K562 (cell line): ENCODE measurements around the gene A4GALT. TPM values are rescaled to one million over a fixed set of nuclear protein-coding genes. Genes with fewer than 3 reads are reported as not detected.

Experiments
- ATAC-seq: fragments of 200-7000 bp; cut with Tn5 transposase; 3 replicates; pipeline ENCODE4 v1.9.1; 2020; ENCODE audit warnings: moderate library complexity
- BruUV-seq: library from RNA; stranded (reverse); fragments of 400-500 nt; replicated peaks from 2 replicates; lab custom pipeline; 2021; lab: Mats Ljungman, UMichigan
- CTCF ChIA-PET: fragments of 300-600 bp; formaldehyde crosslinking; extraction: SDS; loops from one replicate; lab custom pipeline; 2021; ENCODE audit warnings: low intra/inter-chr PET ratio; lab: Yijun Ruan, JAX
- POLR2A ChIA-PET: fragments of 300-600, 350-650 bp; sonication (Branson Sonifier 250); formaldehyde crosslinking; extraction: SDS; loops from one replicate; lab custom pipeline; 2021; ENCODE audit warnings: antibody characterized with exemption, inconsistent platforms; lab: Yijun Ruan, JAX
- DNase-seq, 4 experiments: peaks; one replicate each; pipeline versions ENCODE4 v3.0.0 to v3.0.0-alpha.2; 2011 to 2018; ENCODE audit warnings: low spot score in 3 of 4, mixed read lengths in 3 of 4; ENCODE audit errors: extremely low read depth in 1 of 4
- FAIRE-seq: peaks from 2 replicates; lab custom pipeline; 2011; peaks lifted over from hg19 to GRCh38; lab: Jason Lieb, UNC
- H2AFZ ChIP-seq: 2 replicates; pipeline ENCODE4 v1.6.0; 2011; ENCODE audit warnings: low read depth, low read length, control low read depth, inconsistent platforms
- H3K27ac ChIP-seq: fragments of 200-600 bp; 3 replicates; pipeline ENCODE4 v1.8.0; 2011; ENCODE audit warnings: low read depth, mild to moderate bottlenecking, control low read depth, inconsistent platforms, low read length, moderate library complexity, mixed read lengths; ENCODE audit errors: extremely low read depth
- H3K27me3 ChIP-seq, 2 experiments: fragments of 300-600 bp in 1 of 2; 2 replicates in 1 of 2; 3 replicates in 1 of 2; pipeline versions ENCODE4 v1.6.0 to v1.8.0; 2011; ENCODE audit warnings: inconsistent platforms in 2 of 2, low read length in 2 of 2, mild to moderate bottlenecking in 1 of 2, mixed read lengths in 1 of 2, moderate library complexity in 1 of 2; ENCODE audit not compliant: control insufficient read depth in 2 of 2, insufficient read depth in 2 of 2
- H3K36me3 ChIP-seq: fragments of 300-600 bp; 3 replicates; pipeline ENCODE4 v1.8.0; 2011; ENCODE audit warnings: mild to moderate bottlenecking, low read length, inconsistent platforms; ENCODE audit not compliant: control insufficient read depth, insufficient read depth
- H3K4me1 ChIP-seq, 2 experiments: fragments of 200-600 bp in 1 of 2; replicated peaks in 1 of 2; 2 replicates in 1 of 2; 3 replicates in 1 of 2; pipeline versions ENCODE4 v1.5.1 to v1.8.0; 2011; ENCODE audit warnings: inconsistent platforms in 2 of 2, low read length in 2 of 2, mild to moderate bottlenecking in 1 of 2, mixed read lengths in 1 of 2, moderate library complexity in 1 of 2; ENCODE audit not compliant: control insufficient read depth in 2 of 2, insufficient read depth in 2 of 2
- H3K4me2 ChIP-seq: 2 replicates; pipeline ENCODE4 v1.6.1; 2011; ENCODE audit warnings: low read length, control low read depth, inconsistent platforms, mixed read lengths; ENCODE audit not compliant: insufficient read depth
- H3K4me3 ChIP-seq: fragments of 200-600 bp; sonication (generic), shearing (Covaris generic); 2 replicates; pipeline ENCODE4 v1.5.1; 2016; ENCODE audit warnings: control low read depth, inconsistent platforms
- H3K79me2 ChIP-seq: fragments of 200-600 bp; 3 replicates; pipeline ENCODE4 v1.8.0; 2011; ENCODE audit warnings: low read length, inconsistent platforms; ENCODE audit not compliant: control insufficient read depth, insufficient read depth
- H3K9ac ChIP-seq, 2 experiments: 2 replicates each; pipeline versions ENCODE4 v1.6.0 to v1.6.1; 2011; ENCODE audit warnings: low read depth in 2 of 2, low read length in 2 of 2, control low read depth in 1 of 2, inconsistent platforms in 1 of 2, mild to moderate bottlenecking in 1 of 2, mixed read lengths in 1 of 2; ENCODE audit not compliant: insufficient read depth in 1 of 2
- H3K9me1 ChIP-seq: one replicate; pipeline ENCODE4 v1.6.0; 2011; ENCODE audit warnings: inconsistent platforms, mild to moderate bottlenecking, low read length, moderate library complexity; ENCODE audit not compliant: control insufficient read depth, insufficient read depth
- H3K9me3 ChIP-seq: replicated peaks from 2 replicates; pipeline ENCODE4 v1.5.1; 2011; ENCODE audit warnings: low read depth, low read length, inconsistent platforms; ENCODE audit not compliant: control insufficient read depth, insufficient read depth
- H4K20me1 ChIP-seq: replicated peaks from 2 replicates; pipeline ENCODE4 v1.6.1; 2011; ENCODE audit warnings: low read length, inconsistent platforms, mixed read lengths; ENCODE audit not compliant: control insufficient read depth, insufficient read depth
- BHLHE40 ChIP-seq: IDR thresholded peaks from 2 replicates; pipeline ENCODE4 v1.6.1; 2011; ENCODE audit warnings: low read length, improper control_type of control experiment
- MCM3 ChIP-seq: fragments of 450-650 bp; IDR thresholded peaks from 2 replicates; pipeline ENCODE4 v1.6.1; 2016
- MEIS2 ChIP-seq: fragments of 450-650 bp; IDR thresholded peaks from 2 replicates; pipeline ENCODE4 v1.6.1; 2014; ENCODE audit warnings: mild to moderate bottlenecking; ENCODE audit not compliant: partially characterized antibody
- NCOA6 ChIP-seq: fragments of 450-650 bp; IDR thresholded peaks from 2 replicates; pipeline ENCODE4 v1.6.1; 2017; ENCODE audit warnings: mild to moderate bottlenecking
- NFIC ChIP-seq: fragments of 450-650 bp; IDR thresholded peaks from 2 replicates; pipeline ENCODE4 v1.6.1; 2017; ENCODE audit warnings: mild to moderate bottlenecking, inconsistent platforms
- NR2C1 ChIP-seq, 2 experiments: fragments of 450-650 bp; IDR thresholded peaks; 2 replicates each; pipeline ENCODE4 v1.6.1; 2017; ENCODE audit warnings: mild to moderate bottlenecking in 2 of 2, antibody characterized with exemption in 1 of 2, inconsistent platforms in 1 of 2, missing compliant biosample characterization in 1 of 2, missing genetic modification characterization in 1 of 2
- RBM22 ChIP-seq: fragments of 200-400 bp; formaldehyde crosslinking; IDR thresholded peaks from 2 replicates; pipeline ENCODE4 v1.6.1; 2018; ENCODE audit warnings: low read length, low read depth; ENCODE audit not compliant: poor library complexity, severe bottlenecking
- RCOR1 ChIP-seq, 2 experiments: IDR thresholded peaks; 2 replicates each; pipeline ENCODE4 v1.6.1; 2012; ENCODE audit warnings: low read depth in 2 of 2, low read length in 2 of 2, borderline replicate concordance in 1 of 2, improper control_type of control experiment in 1 of 2
- SAFB ChIP-seq: fragments of 200-400 bp; formaldehyde crosslinking; IDR thresholded peaks from 2 replicates; pipeline ENCODE4 v1.6.1; 2017; ENCODE audit warnings: low read depth, low read length, borderline replicate concordance
- SIN3B ChIP-seq: fragments of 450-650 bp; IDR thresholded peaks from 2 replicates; pipeline ENCODE4 v1.6.1; 2017; ENCODE audit warnings: low read depth, mild to moderate bottlenecking, moderate library complexity
- SOX6 ChIP-seq: fragments of 450-650 bp; IDR thresholded peaks from 2 replicates; pipeline ENCODE4 v1.6.1; 2014; ENCODE audit warnings: mild to moderate bottlenecking
- SPI1 ChIP-seq: IDR thresholded peaks from 2 replicates; pipeline ENCODE4 v1.6.1; 2011; ENCODE audit warnings: low read depth, low read length, control low read depth, borderline replicate concordance
- TCF3 ChIP-seq: sonication (generic); formaldehyde crosslinking; IDR thresholded peaks from 2 replicates; pipeline ENCODE4 v1.4.0; 2020; ENCODE audit warnings: mild to moderate bottlenecking, missing genetic modification reagents
- THRAP3 ChIP-seq: fragments of 450-650 bp; IDR thresholded peaks from 2 replicates; pipeline ENCODE4 v1.6.1; 2016; ENCODE audit warnings: mild to moderate bottlenecking, inconsistent platforms, borderline replicate concordance
- ZNF263 ChIP-seq: sonication (generic); formaldehyde crosslinking; IDR thresholded peaks from 2 replicates; pipeline ENCODE4 v1.8.0; 2022; ENCODE audit warnings: mild to moderate bottlenecking, missing genetic modification reagents, borderline replicate concordance
- WGBS: fragments of 100-300 bp; shearing (Covaris generic); methylation state at CpG from one replicate; pipeline ENCODE4 v1.1.6; 2016; ENCODE audit warnings: low coverage, mixed read lengths; ENCODE audit not compliant: insufficient coverage; ENCODE audit errors: missing lambda C conversion rate; 5-methylcytosine and 5-hydroxymethylcytosine counted together
- in situ Hi-C: fragments of 300-500 bp; cut with MboI; formaldehyde crosslinking; loops from 4 replicates; pipeline ENCODE4 v1.15.0; 2018; ENCODE audit warnings: inconsistent platforms, mixed read lengths
- intact Hi-C: fragments of 100-400 bp; cut with micrococcal nuclease; formaldehyde crosslinking; loops from 2 replicates; pipeline ENCODE4 v1.14.2; 2022
- polyA plus RNA-seq, 8 experiments: library from polyadenylated mRNA; depleted of rRNA in 4 of 8; stranded (reverse) in 5 of 8; unstranded in 3 of 8; fragments of >200 nt; fragmentation: Nextera tagmentation in 2 of 8; fragmentation: Illumina TruSeq in 1 of 8; extraction: Ambion mirVana in 2 of 8; extraction: Trizol in 1 of 8; gene quantifications; 2 replicates each; pipeline versions ENCODE4 v1.2.1 to v1.2.3, GENCODE V29; 2011 to 2014; ENCODE audit warnings: inconsistent platforms in 1 of 8, missing spikeins in 1 of 8
- total RNA-seq, 7 experiments: library from RNA; depleted of rRNA in 6 of 7; stranded (reverse); fragments of >200 nt in 6 of 7; fragmentation: Illumina TruSeq in 2 of 7; extraction: Trizol in 2 of 7; gene quantifications; 2 replicates each; pipeline versions ENCODE4 v1.2.1 to v1.2.3, GENCODE V29; 2011 to 2021; ENCODE audit warnings: low replicate concordance in 1 of 7
- TF ChIP-seq, protein P1 (sequence below): fragments of 450-650 bp; IDR thresholded peaks from 2 replicates; pipeline ENCODE4 v1.6.1; 2016

A4GALT gene
- total and polyA plus RNA-seq, 9 of the 15 experiments (the other 6 are each of a cell fraction or from before 2014, with no cell fraction given): 0.07 to 0.11 TPM; not detected in 7

DNA sequence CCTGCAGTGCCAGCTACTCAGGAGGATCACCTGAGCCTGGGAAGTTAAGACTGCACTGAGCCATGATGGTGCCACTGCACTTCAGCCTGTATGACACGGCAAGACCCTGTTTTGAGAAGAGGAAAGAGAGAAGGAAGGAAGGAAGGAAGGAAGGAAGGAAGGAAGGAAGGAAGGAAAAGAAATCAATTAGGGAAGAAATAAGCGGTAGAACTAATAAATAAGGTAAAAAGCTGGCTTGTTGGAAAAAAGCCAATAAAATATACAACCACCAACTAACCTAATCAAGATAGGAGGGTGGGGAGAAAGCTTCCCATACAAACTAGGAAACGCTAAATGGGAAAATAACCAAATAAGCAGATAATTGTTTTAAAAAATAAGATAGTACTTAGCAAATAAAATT is 12.3 kb downstream of the A4GALT start:
- no peaks in the 10 kb centered on the region for H3K36me3 ChIP-seq
- H3K27ac ChIP-seq: no peak overlapping the region
- ChIA-PET POLR2A (no interaction called here), CTCF (no interaction called here)
- no TSS peak for BruUV-seq
- peak; percentile 43; the same call in 1 of the 2 replicates for TF ChIP-seq NFIC
- TF ChIP-seq RCOR1 (IDR thresholded peaks at IDR 0.05; ENCODE audit: borderline replicate concordance in 1 of 2, low read depth in 2 of 2, low read length in 2 of 2): no peak
- no peaks in the 10 kb centered on the region for H3K9me3 ChIP-seq
- in situ Hi-C loops (no loop called here), intact Hi-C loops (no loop called here)
- H3K4me2 ChIP-seq: no peak overlapping the region
- ATAC-seq: no peak
- no peaks in the 10 kb centered on the region for H3K9me1 ChIP-seq
- FAIRE-seq: no peak
- H4K20me1 ChIP-seq: no peaks in the 10 kb centered on the region
- H3K4me3 ChIP-seq: no peak overlapping the region
- H3K9ac ChIP-seq: no peak overlapping the region
- H3K4me1 ChIP-seq: no peaks in the 10 kb centered on the region; a peak in 1 of 5 replicates
- DNase-seq: no peak
- 0% methylated on average over 2 of the region's 3 CpGs for WGBS
- H3K79me2 ChIP-seq: no peaks in the 10 kb centered on the region
- peaks cover 0 to 6% of the 10 kb centered on the region in 2 experiments; a peak in 2 of 5 replicates for H3K27me3 ChIP-seq
- no peak overlapping the region for H2AFZ ChIP-seq

DNA sequence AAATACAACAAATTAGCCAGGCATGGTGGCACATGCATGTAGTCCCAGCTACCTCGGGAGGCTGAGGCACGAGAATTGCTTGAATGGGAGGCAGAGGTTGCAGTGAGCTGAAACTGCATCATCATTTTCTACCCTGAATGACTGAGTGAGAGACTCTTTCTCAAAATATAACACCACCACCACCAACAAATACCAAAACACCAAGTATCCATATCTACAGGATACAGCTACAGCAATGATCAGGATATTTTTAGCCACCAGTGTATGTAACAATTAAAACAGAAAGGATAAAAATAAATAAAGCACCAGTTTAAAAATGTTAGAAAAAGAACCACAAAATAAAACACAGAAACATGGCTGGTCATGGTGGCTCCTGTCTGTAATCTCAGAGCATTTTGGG is 13.2 kb downstream of the A4GALT start:
- intact Hi-C loops: no loop called here
- Histone ChIP-seq H3K79me2 (no peaks in the 10 kb centered on the region), H3K4me3 (no peak overlapping the region), H3K4me1 (no peaks in the 10 kb centered on the region; a peak in 1 of 5 replicates), H3K27me3 (peaks cover 0 to 6% of the 10 kb centered on the region in 2 experiments; a peak in 2 of 5 replicates), H3K9me3 (no peaks in the 10 kb centered on the region), H3K27ac (no peak overlapping the region), H3K9me1 (no peaks in the 10 kb centered on the region), H4K20me1 (no peaks in the 10 kb centered on the region), H3K36me3 (no peaks in the 10 kb centered on the region), H2AFZ (no peak overlapping the region), H3K4me2 (no peak overlapping the region), H3K9ac (no peak overlapping the region)
- BruUV-seq: no TSS peak
- DNase-seq: no peak
- CTCF ChIA-PET: no interaction called here
- 0% methylated on average over 2 of the region's 2 CpGs for WGBS
- FAIRE-seq: no peak
- TF ChIP-seq BHLHE40 (no peak), MEIS2 (no peak), ZNF263 (CRISPR knock-in tag) (no peak), TCF3 (CRISPR knock-in tag) (no peak), THRAP3 (no peak), SPI1 (no peak), SIN3B (no peak), NR2C1 (IDR thresholded peaks at IDR 0.05) (no peak), NR2C1 (tag; IDR thresholded peaks at IDR 0.05) (no peak), RBM22 (no peak), SOX6 (no peak), NCOA6 (no peak), MCM3 (no peak), SAFB (no peak)
- TF ChIP-seq, protein P1, sequence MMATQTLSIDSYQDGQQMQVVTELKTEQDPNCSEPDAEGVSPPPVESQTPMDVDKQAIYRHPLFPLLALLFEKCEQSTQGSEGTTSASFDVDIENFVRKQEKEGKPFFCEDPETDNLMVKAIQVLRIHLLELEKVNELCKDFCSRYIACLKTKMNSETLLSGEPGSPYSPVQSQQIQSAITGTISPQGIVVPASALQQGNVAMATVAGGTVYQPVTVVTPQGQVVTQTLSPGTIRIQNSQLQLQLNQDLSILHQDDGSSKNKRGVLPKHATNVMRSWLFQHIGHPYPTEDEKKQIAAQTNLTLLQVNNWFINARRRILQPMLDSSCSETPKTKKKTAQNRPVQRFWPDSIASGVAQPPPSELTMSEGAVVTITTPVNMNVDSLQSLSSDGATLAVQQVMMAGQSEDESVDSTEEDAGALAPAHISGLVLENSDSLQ: no peak
- POLR2A ChIA-PET: no interaction called here
- in situ Hi-C loops: no loop called here
- no peak for ATAC-seq
